Measurements from ENCODE around the gene LYL1. TPM values are rescaled to one million over a fixed set of nuclear protein-coding genes. Genes with fewer than 3 reads are reported as not detected.

LYL1 gene
- total RNA-seq, 1 donor from 2014 or later: 11.7 TPM

DNA sequence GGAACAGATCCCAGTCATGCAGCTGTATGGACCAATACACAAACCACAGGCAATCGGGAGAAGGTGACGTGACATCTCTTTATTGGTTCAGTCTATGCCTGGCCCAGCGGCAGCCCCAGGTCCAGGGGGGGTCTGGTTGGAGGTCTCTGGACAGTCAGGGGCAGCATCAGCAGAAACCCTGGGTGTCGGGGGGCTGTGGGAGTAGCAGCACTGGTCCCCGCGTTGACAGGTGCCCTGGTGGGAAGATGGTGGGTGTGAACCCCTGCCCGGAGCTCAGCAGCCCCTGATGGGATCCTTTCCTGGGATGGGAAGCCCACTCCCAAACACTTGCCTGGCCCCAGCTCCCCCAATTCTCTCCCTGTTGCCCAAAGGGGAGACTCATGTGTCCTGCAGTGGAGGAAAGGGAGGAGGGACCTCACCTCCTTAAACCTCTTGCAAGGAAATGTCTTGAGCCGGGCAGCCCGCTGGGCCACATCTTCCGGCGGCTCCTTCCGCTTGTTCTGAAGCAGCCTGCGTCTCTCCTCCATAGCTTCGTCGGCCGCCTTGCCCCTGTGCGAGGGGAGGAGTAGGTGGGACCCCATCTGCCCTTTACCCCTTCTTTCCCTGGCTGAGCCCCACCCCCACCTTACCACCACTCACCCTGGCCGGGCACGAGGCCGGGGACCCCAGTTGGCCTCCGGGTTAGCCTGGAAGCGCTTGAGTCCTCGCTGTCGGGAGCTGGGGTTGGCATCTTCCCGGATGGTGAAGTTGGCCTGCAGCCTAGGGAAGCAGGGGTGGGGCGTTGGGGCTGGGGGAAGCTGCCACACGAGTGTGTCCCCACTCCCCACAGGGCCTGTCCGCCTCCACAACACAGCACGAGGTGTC, 2.4 kb upstream of the LYL1 start:
- DNase-seq (ENCODE audit: low spot score): no peak

DNA sequence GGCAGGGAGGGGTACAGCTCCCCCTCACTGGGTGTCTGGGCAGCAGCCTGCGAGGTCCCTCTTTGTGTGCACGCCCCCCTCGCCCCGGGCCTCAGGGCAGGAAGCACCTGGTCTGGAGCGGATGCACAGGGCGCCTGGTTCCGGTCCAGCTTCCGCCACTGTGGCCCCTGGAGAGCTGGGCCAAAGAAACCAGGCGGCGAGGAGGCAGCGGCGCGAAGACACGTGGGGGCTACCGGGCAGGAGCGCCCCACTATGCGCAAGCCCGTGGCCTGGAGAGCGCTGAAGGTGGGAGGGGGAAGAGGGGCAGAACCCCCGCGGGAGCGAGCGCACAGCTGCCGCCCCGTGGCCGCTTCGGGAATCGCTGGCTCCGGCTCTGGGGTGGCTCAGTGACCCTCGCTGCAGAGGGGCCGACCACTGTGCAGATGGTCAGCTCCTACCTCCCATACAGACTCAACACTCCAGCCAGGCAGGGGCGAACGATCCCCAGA, 1.7 kb upstream of the LYL1 start:
- DNase-seq (ENCODE audit: low spot score): peak; percentile 64

DNA sequence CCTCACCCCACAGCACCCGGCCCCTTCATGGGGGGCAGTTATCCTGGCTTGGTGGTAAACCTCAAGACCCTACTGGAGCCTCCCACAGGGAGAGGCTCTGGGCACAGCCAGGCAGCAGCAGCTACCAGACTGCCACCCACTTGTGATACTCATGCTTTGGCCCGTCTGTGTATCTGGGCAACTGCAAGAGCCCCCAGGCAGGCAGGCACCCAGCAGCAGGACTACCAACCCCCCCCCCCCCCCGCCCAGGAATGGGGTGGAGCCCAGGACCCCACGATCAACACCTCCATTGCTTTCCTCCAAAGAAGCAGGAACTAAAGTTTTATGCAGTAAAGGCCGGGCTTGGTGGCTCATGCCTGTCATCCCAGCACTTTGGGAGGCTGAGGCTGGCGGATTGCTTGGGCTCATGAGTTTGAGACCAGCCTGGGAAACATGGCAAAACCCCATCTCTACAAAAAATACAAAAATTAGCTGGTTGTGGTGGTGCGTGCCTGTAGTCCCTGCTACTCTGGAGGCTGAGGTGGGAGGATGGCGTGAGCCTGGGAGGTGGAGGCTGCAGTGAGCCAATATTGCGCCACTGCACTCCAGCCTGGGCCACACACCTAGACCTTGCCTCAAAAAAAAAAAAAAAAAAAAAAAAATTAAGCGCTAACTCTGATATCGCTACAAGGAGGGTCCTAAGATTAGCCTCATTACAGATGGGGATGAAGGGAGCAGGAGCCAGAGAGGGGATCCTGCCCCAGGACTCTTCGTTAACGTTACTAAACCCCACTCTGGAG, 1.1 kb upstream of the LYL1 start:
- no peak for DNase-seq (ENCODE audit: low spot score)

DNA sequence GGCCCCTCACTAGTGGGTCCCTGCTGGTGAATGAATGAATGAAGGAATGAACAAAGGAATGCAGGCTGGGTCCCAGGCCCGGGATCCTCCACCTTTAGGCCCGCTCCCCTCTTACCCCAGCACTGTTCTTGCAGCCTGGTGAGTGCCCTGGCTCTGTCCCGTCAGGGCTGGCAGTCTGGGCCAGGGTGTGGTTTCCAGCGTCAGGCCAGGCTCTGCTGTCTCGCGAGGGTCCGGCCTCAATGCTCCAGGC, 317 bp downstream of the LYL1 start:
- no peak for DNase-seq (ENCODE audit: low spot score)

DNA sequence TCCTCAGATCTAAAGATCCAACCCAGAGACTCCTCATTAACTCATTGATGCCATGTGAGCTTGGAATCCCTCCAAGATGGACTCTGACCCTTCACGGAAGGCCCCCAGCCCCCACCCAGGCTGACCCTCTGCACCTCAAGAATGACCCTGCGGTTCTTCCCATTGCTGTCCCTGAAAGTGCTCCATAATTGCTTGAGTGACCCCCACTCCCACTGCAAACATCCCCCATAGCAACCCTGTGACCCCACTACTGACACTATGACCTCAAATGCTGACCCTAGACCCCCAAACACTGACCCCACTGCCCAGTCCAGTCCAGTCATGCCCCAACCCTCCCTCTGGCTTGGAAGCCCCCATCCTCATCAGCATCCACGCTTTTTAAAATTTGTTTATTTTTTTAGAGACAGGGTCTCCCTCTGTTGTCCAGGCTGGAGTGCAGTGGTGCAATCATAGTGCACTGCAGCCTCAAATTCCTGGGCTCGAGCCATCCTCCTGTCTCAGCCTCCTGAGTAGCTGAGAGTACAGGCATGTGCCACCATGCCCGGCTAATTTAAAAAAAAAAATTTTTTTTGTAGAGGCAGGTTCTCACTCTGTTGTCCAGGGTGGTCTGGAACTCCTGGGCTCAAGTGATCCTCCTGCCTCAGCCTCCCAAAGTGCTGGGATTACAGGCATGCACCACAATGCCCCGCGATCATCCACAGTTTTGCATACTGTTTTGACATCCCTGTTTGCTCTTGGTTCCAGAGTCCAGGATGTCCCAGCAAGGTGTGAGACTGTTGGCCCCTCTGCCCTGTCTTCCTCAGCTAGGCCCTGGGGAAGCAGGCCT, 855 bp downstream of the LYL1 start:
- DNase-seq (ENCODE audit: low spot score): no peak

DNA sequence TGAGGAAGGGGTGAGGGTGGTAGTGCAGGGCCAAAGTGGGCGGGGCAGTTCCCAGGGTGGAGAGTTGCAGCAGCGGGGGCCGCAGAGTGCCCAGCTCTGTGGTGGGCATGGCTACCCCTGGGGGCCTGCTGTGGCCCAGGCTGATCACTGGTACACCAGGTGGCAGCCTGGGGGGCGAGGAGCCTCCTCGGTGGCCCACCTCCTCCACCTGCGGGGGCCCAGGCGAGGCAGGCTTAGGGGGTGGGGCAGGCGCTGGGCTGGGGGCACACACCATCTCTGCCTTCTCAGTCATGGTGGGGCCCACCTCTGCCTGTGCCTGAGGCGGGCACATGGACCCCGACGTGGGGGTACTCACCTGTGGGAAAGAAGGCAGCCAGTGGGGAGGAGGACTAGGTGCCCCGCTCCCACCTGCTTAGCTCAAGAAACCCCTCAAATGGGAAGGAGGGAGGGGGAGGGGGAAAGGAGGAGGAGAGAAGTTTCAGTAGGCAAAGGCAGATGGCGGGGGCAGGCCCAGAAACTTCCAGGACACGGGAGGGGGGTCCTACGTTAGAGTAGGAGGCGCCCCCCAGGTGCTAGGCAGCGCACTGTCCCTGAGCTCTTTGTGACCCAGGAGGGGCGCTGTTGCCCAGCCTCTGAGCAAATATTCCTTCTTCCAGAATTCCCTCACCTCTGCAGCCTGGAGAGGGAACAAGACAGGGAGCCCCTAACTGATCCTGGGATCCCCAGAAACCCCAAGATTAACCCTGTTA, 1.6 kb downstream of the LYL1 start:
- no peak for DNase-seq (ENCODE audit: low spot score)

DNA sequence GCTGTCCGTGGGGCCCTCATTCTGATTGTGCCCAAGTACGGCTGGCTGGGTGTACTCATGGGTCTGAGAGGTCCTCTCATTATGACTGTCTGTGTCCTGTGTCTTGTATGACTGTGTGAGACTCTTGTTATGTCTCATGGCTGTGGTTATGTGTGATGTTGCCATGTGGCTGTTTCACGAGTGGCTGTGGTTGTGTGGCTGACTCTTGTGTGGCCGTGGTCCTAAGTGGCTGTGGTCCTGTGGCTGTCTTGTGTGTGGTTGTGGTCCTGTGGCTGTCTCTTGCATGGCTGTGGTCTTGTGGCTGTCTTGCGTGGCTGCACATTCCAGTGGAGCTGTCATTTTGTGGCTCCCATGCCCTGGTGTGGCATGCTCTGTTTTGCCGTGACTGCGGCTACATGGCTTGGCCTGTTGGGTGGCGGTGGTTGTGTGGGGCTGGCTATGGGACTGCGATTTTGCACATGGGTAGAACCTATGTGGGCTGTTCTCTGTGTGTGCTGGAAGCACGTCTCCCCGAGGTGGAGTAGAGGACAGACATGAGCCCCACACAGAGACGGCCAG, 2.5 kb downstream of the LYL1 start:
- no peak for DNase-seq (ENCODE audit: low spot score)

DNA sequence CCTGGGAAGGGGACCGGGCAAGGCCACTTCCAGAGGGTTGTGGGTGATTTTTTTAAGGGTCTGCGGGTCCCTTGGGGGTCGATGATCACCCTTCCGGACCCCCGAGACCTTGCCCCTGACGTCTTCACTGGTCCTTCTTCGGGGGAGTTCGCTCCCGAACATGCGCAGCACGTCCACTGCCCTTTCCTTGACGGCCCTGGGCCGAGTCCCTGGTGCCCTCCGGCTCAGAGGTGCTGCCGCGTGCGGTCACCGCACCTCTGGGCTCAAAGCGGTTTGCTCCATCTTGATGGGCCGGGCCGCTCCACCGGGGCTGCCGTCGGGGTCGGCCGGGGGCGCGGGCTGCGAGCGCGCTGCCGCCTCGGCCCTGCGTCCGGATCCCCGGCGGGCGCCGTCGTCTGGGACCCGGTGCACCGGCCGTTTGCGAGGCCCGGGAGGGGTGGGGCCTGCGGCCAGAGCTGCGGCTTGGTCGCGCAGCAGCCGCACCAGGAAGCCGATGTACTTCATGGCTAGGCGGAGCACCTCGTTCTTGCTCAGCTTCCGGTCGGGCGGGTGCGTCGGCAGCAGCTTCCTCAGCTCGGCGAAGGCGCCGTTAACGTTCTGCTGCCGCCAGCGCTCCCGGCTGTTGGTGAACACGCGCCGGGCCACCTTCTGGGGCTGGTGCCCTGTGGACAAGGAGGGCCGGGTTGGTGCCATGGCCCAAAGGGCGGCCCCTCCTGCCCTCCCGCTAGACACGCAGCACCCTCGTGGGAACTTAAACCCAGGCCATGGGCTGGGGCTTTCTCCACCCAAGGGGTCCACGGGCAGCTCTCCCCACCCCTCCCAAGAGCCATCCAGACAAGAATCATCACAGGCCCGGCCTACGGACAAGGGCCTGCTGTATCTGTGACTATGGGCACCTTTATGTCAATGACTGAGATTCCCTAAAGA, 3.3 kb downstream of the LYL1 start:
- DNase-seq (ENCODE audit: low spot score): peak; percentile 65

DNA sequence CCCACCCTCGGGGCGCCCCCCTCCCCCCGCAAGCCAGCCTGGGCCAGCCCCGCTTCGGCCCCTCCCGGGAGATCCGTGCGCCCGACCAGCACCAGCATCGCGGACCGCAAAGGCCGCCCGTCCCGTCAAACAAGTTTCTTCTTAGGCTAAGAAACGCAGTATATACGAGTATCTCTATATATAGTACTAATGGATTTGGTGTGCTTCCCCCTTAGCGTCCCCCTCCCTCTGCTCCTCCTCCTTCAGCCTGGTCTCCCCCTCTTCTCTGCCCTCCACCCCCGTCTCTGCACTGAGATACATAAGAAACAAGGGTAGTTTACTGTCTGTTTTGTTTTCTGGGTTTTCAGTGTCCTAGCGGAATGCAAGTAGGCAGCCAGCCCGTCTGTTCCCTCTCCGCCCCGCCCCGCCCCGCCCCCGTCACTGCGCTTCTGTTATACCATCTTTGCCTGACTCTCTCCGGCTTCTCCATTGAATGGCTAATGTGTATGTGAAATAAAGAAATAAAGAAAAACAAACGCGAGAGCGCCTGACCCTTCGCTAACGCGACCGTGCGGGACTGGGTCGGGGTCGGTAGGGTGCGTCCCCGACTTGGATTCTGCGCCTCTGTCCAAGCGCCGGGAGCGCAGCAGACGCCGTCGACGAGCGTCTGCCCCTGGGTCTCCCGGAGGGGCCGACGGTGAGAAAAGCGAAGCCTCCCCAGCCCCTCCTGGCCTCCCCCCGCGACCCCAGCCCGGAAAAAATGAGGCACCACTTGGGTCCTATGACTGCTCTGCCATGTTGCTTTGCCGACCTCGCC, 4.2 kb downstream of the LYL1 start:
- no peak for DNase-seq (ENCODE audit: low spot score)

DNA sequence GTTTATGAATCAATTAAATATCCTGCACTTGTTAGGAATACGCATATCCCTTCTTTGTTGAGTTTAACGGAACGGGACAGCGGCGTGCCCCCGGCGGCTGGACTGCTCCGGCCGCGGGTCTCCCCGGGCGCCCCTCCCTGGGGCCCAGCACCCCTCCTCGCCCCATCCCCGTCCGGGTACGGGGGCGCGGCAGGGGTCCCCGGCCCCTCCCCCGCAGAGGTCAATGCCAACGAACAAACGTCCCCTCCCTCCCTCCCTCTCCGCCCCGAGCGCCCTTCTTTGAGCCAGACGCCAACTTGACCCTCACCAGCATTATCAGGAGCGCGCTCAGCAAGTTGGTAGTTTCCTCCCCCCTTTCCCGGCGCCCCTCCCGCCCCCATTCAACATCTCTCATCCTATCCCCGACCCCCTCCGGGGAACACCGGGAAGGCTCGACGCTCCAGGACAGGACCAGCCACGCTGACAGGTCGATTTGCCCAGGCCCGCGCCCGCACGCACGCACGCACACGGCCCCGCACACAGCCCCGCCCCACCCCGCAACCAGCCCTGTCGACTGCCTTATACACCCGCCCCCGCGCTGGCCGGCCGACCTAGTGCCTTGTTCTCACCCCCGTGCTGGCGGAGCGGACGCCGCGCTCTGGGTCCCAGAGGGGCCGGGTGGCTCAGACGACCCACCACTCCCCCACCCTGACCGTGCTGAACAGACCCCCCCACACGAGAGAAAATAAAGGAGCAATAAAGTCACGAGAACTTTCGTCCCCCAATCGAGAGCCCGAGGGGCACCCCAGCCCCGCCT, 5.0 kb downstream of the LYL1 start:
- DNase-seq (ENCODE audit: low spot score): no peak

DNA sequence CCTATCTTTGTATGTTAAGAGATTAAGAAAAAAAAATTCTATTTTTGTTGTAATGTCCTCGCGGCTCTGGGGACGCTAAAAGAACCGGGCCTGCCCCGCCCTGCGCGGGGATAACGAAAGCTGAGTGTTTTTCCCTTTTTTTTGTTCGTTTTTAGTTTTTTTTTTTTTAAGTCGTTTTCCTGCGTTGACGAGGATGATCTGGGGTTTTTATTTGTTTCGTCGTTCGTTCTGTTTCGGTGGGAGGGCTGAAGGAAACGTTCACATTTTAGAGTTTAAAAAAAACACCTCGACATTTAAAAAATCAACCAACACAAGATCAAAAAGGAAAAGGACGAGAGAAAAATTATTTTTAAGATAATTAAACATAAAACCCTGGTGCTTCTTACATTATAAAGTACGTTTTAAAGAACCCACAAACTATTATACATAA, 5.6 kb downstream of the LYL1 start:
- no peak for DNase-seq (ENCODE audit: low spot score)

DNA sequence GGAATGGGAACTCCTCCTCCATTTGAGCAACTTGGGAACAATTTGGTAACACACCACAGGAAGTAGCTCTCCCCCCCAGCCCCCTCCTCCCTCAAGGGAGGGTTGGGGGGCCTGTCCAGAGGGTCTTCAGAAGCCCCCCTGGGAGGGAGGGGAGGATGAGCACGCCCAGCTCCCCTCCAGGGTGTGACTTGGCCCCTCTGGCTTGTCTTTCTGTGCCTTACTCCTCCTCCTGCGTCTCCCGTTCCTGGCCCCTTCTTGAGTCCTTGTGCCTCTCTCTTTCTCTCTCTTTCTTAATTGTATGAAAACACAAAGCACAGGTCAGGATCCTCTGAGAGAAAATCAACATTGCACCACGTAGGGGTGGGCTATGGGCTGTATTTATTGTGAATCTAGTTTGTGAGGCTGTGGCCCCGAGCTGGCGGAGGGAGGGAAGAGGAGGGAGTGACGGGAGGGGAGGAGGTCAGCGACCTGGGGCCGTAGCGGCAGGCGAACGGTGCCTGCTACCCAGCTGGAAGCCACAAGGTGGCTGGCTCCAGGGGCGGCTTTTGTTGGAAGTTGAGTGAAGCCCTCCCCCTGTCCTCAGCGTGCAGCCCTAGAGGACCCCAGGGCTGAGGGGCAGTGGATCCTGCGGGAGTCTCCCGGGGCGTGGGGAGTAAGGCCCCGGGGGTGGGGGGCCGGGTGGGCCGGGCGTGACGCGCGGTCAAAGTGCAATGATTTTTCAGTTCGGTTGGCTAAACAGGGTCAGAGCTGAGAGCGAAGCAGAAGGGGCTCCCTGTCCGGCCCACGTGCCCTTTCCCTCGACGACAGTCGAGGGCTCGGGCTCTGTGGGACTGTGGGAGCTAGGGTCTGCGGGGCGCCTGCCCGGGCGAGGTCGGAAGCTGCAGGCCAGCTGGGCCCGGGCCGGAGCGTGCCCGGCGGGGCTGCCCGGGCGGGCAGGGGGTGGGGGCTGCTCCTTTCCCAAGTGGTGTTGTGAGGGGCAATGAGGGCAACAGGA, 6.4 kb downstream of the LYL1 start:
- DNase-seq (ENCODE audit: low spot score): no peak

DNA sequence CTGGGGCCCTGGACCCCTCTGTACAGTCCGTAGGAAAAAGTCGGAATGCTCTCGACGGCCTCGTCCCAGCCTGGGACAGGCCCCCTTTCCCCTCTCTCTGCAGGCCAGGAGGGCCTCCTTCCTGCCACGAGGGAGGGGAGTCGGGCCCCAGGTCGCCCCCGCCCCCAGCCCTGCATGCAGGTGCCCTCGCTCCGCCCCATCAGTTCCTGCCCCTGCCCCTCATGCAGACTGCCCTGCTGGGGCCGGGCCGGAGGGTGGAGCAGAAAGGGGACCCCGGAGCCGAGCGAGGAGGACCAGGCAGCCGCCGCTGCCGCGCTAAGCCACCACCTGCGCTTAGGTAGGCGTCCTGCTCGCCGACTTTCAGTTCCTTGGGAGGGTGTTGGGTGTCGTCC, 7.3 kb downstream of the LYL1 start:
- no peak for DNase-seq (ENCODE audit: low spot score)

DNA sequence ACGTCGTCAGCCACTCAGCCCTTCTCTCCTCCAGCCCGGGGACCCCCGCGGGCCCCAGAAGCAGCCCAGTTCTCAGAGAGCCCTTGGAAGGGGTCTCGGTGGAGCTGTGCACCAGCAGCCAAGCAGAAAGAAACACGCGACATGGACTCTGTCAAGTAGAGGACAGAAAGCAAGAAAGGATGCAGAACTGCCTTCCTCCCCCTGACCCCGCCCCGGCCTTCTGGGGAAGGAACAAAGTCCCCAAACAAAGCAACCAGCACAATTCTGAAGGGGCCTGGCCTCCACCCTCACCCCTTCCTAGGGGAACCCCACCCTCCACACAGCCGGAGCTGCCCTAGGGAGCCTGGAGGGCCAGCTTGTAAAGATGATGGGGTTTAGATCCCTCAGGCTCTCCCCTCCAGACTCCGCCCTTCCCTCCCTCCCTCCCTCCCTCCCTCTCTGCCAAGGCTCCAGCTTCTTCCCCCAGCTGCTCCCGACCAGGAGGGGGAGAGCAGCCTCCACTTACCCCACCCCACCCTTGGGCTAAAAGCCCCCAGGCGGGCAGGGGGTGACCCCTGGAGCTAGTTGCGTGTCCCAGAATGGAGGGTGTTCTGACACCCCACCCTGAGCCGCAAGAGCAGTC, 7.8 kb downstream of the LYL1 start:
- DNase-seq (ENCODE audit: low spot score): no peak

DNA sequence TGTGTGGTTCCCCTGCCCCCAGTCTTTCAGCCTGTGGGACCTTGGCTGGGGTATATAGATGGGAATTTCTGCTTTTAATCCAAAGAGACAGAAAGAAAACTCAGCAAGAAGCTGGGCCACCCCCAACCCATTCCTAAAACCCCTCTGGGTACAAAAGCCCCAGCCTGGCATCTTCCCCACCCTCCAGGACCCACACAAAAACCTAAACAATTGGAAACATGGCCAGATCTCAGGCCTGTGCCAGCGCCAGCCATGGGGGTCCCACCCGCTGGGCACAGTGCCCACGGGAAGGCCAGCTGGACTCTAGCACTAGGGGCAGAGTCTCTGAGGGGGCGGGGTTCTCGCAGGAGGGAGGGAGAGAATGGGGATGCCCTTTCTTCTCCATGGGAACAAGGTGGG, 8.6 kb downstream of the LYL1 start:
- no peak for DNase-seq (ENCODE audit: low spot score)

DNA sequence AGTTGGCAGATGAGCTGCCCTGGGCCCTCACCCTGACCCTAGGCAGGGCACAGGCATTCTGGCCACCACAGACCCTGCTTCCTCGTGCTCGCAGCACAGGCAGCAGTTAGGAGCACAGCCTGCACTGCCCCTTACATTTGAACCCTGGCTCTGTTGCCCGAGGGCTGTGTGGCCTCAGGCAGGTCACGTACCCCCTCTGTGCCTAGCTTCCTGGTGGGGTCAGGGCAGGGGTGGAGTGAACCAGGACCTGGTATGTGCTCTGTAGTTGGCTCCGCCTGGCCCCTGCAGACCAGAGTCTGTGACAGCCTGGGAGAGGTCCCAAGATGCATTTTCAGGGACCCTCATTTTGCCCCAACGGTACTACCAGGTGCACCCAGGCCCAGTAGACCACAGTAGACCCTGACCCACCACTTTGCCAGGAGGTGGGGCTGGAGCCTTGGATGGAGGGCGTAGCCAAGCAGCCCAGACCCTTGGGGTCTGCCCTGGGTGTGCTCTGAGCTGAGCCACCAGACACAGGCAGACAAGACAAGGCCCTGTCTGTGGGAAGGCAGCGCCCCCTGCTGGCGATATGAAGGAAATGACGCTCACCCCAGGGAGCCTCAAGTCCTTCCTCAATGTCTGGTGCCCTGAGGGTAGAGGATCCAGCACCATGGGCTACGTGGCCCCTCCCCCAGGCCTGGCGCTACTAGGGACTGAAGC, 9.1 kb downstream of the LYL1 start:
- peak; percentile 88 for DNase-seq (ENCODE audit: low spot score)
